K562 (cell line): Measurements from ENCODE around the gene CPA4. TPM values are rescaled to one million over a fixed set of nuclear protein-coding genes. Genes with fewer than 3 reads are reported as not detected.

Experiments
- CBFA2T2 ChIP-seq: fragments of 450-650 bp; conservative IDR thresholded peaks from 2 replicates; pipeline ENCODE4 v1.6.1; 2017; ENCODE audit warnings: mild to moderate bottlenecking
- IRF2 ChIP-seq: sonication (generic); formaldehyde crosslinking; IDR thresholded peaks from 2 replicates; pipeline ENCODE4 v1.8.1; 2022; ENCODE audit warnings: mild to moderate bottlenecking, missing genetic modification reagents
- MCM3 ChIP-seq: fragments of 450-650 bp; IDR thresholded peaks from 2 replicates; pipeline ENCODE4 v1.6.1; 2016
- RBM25 ChIP-seq: fragments of 200-400 bp; formaldehyde crosslinking; IDR thresholded peaks from 2 replicates; pipeline ENCODE4 v1.6.1; 2018; ENCODE audit warnings: low read length, low read depth, moderate library complexity; ENCODE audit not compliant: severe bottlenecking
- SAP30 ChIP-seq: fragments of 200-600 bp; sonication (generic); IDR thresholded peaks from 2 replicates; pipeline ENCODE4 v1.6.1; 2012; ENCODE audit warnings: borderline replicate concordance, low read depth, mild to moderate bottlenecking, moderate library complexity, low read length, control low read depth, inconsistent platforms; ENCODE audit not compliant: insufficient read depth, poor library complexity, severe bottlenecking
- SMAD3 ChIP-seq: fragments of 450-650 bp; formaldehyde crosslinking; conservative IDR thresholded peaks from 2 replicates; pipeline ENCODE4 v1.4.0; 2020; ENCODE audit warnings: mild to moderate bottlenecking
- polyA plus RNA-seq, 8 experiments: library from polyadenylated mRNA; depleted of rRNA in 4 of 8; stranded (reverse) in 5 of 8; unstranded in 3 of 8; fragments of >200 nt; fragmentation: Nextera tagmentation in 2 of 8; fragmentation: Illumina TruSeq in 1 of 8; extraction: Ambion mirVana in 2 of 8; extraction: Trizol in 1 of 8; gene quantifications; 2 replicates each; pipeline versions ENCODE4 v1.2.1 to v1.2.3, GENCODE V29; 2011 to 2014; ENCODE audit warnings: inconsistent platforms in 1 of 8, missing spikeins in 1 of 8
- total RNA-seq, 7 experiments: library from RNA; depleted of rRNA in 6 of 7; stranded (reverse); fragments of >200 nt in 6 of 7; fragmentation: Illumina TruSeq in 2 of 7; extraction: Trizol in 2 of 7; gene quantifications; 2 replicates each; pipeline versions ENCODE4 v1.2.1 to v1.2.3, GENCODE V29; 2011 to 2021; ENCODE audit warnings: low replicate concordance in 1 of 7
- TF ChIP-seq, protein P1 (sequence below): fragments of 450-650 bp; conservative IDR thresholded peaks from 2 replicates; pipeline ENCODE4 v1.6.1; 2016; ENCODE audit warnings: missing genetic modification characterization, low read depth, mild to moderate bottlenecking, missing compliant biosample characterization, moderate library complexity
- TF ChIP-seq, protein P2 (sequence below): fragments of 200-600 bp; sonication (generic); IDR thresholded peaks from one replicate; pipeline ENCODE4 v1.6.1; 2012; ENCODE audit warnings: mild to moderate bottlenecking, low read depth, low read length, inconsistent platforms

CPA4 gene
- total and polyA plus RNA-seq, 9 of the 15 experiments (the other 6 are each of a cell fraction or from before 2014, with no cell fraction given) = not detected

DNA sequence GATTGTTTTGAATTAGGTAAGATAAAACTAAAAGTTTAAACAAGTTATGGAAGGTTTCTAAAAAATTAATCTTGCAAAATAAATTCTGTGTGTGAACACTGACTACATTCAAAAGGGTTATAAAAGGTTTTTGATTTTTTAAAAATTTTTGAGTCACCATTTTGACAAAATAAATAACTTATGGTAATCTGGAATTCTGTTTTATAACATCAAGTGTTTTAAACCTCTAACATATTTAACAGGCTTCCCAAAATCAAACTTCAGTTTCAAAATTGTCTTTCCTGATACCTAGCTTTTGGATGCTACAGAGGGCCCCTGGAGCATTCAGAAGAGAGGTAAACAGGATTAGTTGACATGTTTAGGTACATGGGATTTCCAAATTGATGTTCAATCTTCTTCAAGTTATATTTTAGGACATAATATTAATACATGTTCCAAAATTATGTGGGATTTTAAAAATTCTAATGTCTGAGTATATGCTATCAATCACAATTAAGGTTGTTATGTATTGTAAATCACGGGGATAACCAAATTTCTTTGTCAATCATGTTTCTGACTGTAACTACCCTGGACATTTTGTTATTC lies 34.4 kb upstream of the CPA4 start (continued):
- no peak for TF ChIP-seq CBFA2T2
- TF ChIP-seq, protein P1, sequence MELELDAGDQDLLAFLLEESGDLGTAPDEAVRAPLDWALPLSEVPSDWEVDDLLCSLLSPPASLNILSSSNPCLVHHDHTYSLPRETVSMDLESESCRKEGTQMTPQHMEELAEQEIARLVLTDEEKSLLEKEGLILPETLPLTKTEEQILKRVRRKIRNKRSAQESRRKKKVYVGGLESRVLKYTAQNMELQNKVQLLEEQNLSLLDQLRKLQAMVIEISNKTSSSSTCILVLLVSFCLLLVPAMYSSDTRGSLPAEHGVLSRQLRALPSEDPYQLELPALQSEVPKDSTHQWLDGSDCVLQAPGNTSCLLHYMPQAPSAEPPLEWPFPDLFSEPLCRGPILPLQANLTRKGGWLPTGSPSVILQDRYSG (tag) = no peak
- TF ChIP-seq IRF2 (CRISPR knock-in tag) = no peak
- TF ChIP-seq SMAD3 (CRISPR knock-in tag) = no peak
- TF ChIP-seq, protein P2, sequence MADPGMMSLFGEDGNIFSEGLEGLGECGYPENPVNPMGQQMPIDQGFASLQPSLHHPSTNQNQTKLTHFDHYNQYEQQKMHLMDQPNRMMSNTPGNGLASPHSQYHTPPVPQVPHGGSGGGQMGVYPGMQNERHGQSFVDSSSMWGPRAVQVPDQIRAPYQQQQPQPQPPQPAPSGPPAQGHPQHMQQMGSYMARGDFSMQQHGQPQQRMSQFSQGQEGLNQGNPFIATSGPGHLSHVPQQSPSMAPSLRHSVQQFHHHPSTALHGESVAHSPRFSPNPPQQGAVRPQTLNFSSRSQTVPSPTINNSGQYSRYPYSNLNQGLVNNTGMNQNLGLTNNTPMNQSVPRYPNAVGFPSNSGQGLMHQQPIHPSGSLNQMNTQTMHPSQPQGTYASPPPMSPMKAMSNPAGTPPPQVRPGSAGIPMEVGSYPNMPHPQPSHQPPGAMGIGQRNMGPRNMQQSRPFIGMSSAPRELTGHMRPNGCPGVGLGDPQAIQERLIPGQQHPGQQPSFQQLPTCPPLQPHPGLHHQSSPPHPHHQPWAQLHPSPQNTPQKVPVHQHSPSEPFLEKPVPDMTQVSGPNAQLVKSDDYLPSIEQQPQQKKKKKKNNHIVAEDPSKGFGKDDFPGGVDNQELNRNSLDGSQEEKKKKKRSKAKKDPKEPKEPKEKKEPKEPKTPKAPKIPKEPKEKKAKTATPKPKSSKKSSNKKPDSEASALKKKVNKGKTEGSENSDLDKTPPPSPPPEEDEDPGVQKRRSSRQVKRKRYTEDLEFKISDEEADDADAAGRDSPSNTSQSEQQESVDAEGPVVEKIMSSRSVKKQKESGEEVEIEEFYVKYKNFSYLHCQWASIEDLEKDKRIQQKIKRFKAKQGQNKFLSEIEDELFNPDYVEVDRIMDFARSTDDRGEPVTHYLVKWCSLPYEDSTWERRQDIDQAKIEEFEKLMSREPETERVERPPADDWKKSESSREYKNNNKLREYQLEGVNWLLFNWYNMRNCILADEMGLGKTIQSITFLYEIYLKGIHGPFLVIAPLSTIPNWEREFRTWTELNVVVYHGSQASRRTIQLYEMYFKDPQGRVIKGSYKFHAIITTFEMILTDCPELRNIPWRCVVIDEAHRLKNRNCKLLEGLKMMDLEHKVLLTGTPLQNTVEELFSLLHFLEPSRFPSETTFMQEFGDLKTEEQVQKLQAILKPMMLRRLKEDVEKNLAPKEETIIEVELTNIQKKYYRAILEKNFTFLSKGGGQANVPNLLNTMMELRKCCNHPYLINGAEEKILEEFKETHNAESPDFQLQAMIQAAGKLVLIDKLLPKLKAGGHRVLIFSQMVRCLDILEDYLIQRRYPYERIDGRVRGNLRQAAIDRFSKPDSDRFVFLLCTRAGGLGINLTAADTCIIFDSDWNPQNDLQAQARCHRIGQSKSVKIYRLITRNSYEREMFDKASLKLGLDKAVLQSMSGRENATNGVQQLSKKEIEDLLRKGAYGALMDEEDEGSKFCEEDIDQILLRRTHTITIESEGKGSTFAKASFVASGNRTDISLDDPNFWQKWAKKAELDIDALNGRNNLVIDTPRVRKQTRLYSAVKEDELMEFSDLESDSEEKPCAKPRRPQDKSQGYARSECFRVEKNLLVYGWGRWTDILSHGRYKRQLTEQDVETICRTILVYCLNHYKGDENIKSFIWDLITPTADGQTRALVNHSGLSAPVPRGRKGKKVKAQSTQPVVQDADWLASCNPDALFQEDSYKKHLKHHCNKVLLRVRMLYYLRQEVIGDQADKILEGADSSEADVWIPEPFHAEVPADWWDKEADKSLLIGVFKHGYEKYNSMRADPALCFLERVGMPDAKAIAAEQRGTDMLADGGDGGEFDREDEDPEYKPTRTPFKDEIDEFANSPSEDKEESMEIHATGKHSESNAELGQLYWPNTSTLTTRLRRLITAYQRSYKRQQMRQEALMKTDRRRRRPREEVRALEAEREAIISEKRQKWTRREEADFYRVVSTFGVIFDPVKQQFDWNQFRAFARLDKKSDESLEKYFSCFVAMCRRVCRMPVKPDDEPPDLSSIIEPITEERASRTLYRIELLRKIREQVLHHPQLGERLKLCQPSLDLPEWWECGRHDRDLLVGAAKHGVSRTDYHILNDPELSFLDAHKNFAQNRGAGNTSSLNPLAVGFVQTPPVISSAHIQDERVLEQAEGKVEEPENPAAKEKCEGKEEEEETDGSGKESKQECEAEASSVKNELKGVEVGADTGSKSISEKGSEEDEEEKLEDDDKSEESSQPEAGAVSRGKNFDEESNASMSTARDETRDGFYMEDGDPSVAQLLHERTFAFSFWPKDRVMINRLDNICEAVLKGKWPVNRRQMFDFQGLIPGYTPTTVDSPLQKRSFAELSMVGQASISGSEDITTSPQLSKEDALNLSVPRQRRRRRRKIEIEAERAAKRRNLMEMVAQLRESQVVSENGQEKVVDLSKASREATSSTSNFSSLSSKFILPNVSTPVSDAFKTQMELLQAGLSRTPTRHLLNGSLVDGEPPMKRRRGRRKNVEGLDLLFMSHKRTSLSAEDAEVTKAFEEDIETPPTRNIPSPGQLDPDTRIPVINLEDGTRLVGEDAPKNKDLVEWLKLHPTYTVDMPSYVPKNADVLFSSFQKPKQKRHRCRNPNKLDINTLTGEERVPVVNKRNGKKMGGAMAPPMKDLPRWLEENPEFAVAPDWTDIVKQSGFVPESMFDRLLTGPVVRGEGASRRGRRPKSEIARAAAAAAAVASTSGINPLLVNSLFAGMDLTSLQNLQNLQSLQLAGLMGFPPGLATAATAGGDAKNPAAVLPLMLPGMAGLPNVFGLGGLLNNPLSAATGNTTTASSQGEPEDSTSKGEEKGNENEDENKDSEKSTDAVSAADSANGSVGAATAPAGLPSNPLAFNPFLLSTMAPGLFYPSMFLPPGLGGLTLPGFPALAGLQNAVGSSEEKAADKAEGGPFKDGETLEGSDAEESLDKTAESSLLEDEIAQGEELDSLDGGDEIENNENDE = no peak
- peak; percentile 89 for TF ChIP-seq RBM25
- no peak for TF ChIP-seq SAP30
- no peak for TF ChIP-seq MCM3
